ENCODE measurements around the gene ANK3. TPM values are rescaled to one million over a fixed set of nuclear protein-coding genes. Genes with fewer than 3 reads are reported as not detected.

Gene ANK3
- polyA plus RNA-seq, 1 donor from 2014 or later = 114 TPM

GRCh38 chr10:59984415-59984814 is 405.3 kb downstream of the ANK3 start:
- no peaks in the 10 kb centered on the region for H3K9me3 ChIP-seq (ENCODE audit: low read length)
- H3K9ac ChIP-seq (ENCODE audit: low read length) = no peak overlapping the region
- TF ChIP-seq RAD21 (conservative IDR thresholded peaks at IDR 0.05) (no peak), TAF1 (IDR thresholded peaks at IDR 0.05; ENCODE audit: low read depth) (no peak), POLR2AphosphoS5 (IDR thresholded peaks at IDR 0.05) (no peak), EP300 (conservative IDR thresholded peaks at IDR 0.05; ENCODE audit: poor library complexity, severe bottlenecking) (no peak), EZH2 (IDR thresholded peaks at IDR 0.05; ENCODE audit: borderline replicate concordance, insufficient read depth, low read length, poor library complexity, severe bottlenecking) (no peak), CTCF (IDR thresholded peaks at IDR 0.05; ENCODE audit: poor library complexity, severe bottlenecking) (no peak)

GRCh38 chr10:59980356-59980755 is 409.3 kb downstream of the ANK3 start:
- H3F3A ChIP-seq (ENCODE audit: insufficient read depth, low read length, poor library complexity, severe bottlenecking) = no peaks in the 10 kb centered on the region
- no peaks in the 10 kb centered on the region for H3K79me2 ChIP-seq (replicated peaks; ENCODE audit: insufficient read depth, low read length)
- no peak overlapping the region for H3K4me3 ChIP-seq (ENCODE audit: low read length)
- no peak overlapping the region for H3K4me2 ChIP-seq (ENCODE audit: low read length)
- H3K36me3 ChIP-seq (ENCODE audit: insufficient read depth, low read length) = no peaks in the 10 kb centered on the region
- no peak overlapping the region for H2AFZ ChIP-seq (ENCODE audit: low read depth, low read length)
- no peak overlapping the region for H3K9ac ChIP-seq (ENCODE audit: low read length)
- no peaks in the 10 kb centered on the region for H3K9me2 ChIP-seq (ENCODE audit: insufficient read depth, low read length)
- TF ChIP-seq TAF1 (IDR thresholded peaks at IDR 0.05; ENCODE audit: low read depth) (no peak), POLR2AphosphoS5 (IDR thresholded peaks at IDR 0.05) (no peak), RAD21 (conservative IDR thresholded peaks at IDR 0.05) (no peak), REST (IDR thresholded peaks at IDR 0.05; ENCODE audit: borderline replicate concordance) (no peak), EZH2 (IDR thresholded peaks at IDR 0.05; ENCODE audit: borderline replicate concordance, insufficient read depth, low read length, poor library complexity, severe bottlenecking) (no peak), EP300 (conservative IDR thresholded peaks at IDR 0.05; ENCODE audit: poor library complexity, severe bottlenecking) (no peak), SMC3 (conservative IDR thresholded peaks at IDR 0.05; ENCODE audit: poor library complexity) (no peak), MXI1 (conservative IDR thresholded peaks at IDR 0.05; ENCODE audit: poor library complexity, severe bottlenecking) (no peak), CTCF (IDR thresholded peaks at IDR 0.05; ENCODE audit: poor library complexity, severe bottlenecking) (no peak)
- no peaks in the 10 kb centered on the region for H3K27me3 ChIP-seq (ENCODE audit: insufficient read depth, low read depth, low read length)
- no peaks in the 10 kb centered on the region for H3K9me3 ChIP-seq (ENCODE audit: low read length)
- no peak overlapping the region for H3K27ac ChIP-seq (ENCODE audit: low read length)
- H4K20me1 ChIP-seq (ENCODE audit: insufficient read depth) = no peaks in the 10 kb centered on the region

More at GRCh38 chr10:59984415-59984814, 405.3 kb downstream of the ANK3 start:
- Histone ChIP-seq H3K9me2 (ENCODE audit: insufficient read depth, low read length) (no peaks in the 10 kb centered on the region), H3F3A (ENCODE audit: insufficient read depth, low read length, poor library complexity, severe bottlenecking) (no peaks in the 10 kb centered on the region), H3K36me3 (ENCODE audit: insufficient read depth, low read length) (no peaks in the 10 kb centered on the region), H4K20me1 (ENCODE audit: insufficient read depth) (no peaks in the 10 kb centered on the region), H3K4me2 (ENCODE audit: low read length) (no peak overlapping the region), H3K4me3 (ENCODE audit: low read length) (no peak overlapping the region), H3K27me3 (ENCODE audit: insufficient read depth, low read depth, low read length) (no peaks in the 10 kb centered on the region), H3K79me2 (replicated peaks; ENCODE audit: insufficient read depth, low read length) (no peaks in the 10 kb centered on the region), H2AFZ (ENCODE audit: low read depth, low read length) (no peak overlapping the region), H3K27ac (ENCODE audit: low read length) (no peak overlapping the region)
